SK-N-SH treated with all-trans-retinoic acid at 6 μM for 48 hours (cell line): Measurements from ENCODE around the gene STARD10.

ENCODE experiments used
- ATAC-seq: fragments of 200-7000 bp; cut with Tn5 transposase; 3 replicates; pipeline ENCODE4 v1.9.1; 2020; ENCODE audit warnings: mild to moderate bottlenecking, moderate library complexity
- ARNTL ChIP-seq: fragments of 450-650 bp; formaldehyde crosslinking; IDR thresholded peaks from 2 replicates; pipeline ENCODE4 v1.5.0; 2020; ENCODE audit warnings: low read depth, mild to moderate bottlenecking, moderate library complexity, borderline replicate concordance
- BACH2 ChIP-seq: fragments of 250-450 bp; sonication (Bioruptor Pico); IDR thresholded peaks from 2 replicates; pipeline ENCODE4 v1.9.0; 2021; ENCODE audit warnings: mild to moderate bottlenecking, borderline replicate concordance
- CSDC2 ChIP-seq: fragments of 250-450 bp; sonication (Bioruptor Pico); IDR thresholded peaks from 2 replicates; pipeline ENCODE4 v1.5.0; 2020; ENCODE audit warnings: mild to moderate bottlenecking, moderate library complexity
- CSRNP3 ChIP-seq: fragments of 250-450 bp; sonication (Bioruptor Pico); IDR thresholded peaks from 2 replicates; pipeline ENCODE4 v1.5.1; 2021; ENCODE audit warnings: mild to moderate bottlenecking, moderate library complexity
- ESRRG ChIP-seq: fragments of 250-450 bp; sonication (Bioruptor Pico); IDR thresholded peaks from 2 replicates; pipeline ENCODE4 v1.6.1; 2021; ENCODE audit warnings: mild to moderate bottlenecking
- GLIS3 ChIP-seq: fragments of 250-450 bp; sonication (Bioruptor Pico); IDR thresholded peaks from 2 replicates; pipeline ENCODE4 v1.5.0; 2020; ENCODE audit warnings: mild to moderate bottlenecking, moderate library complexity
- ISL1 ChIP-seq: fragments of 250-450 bp; sonication (Bioruptor Pico); IDR thresholded peaks from 2 replicates; pipeline ENCODE4 v2.1.2; 2022; ENCODE audit warnings: mild to moderate bottlenecking, moderate library complexity
- OSR1 ChIP-seq: fragments of 250-450 bp; sonication (Bioruptor Pico); IDR thresholded peaks from 2 replicates; pipeline ENCODE4 v1.8.0; 2022; ENCODE audit warnings: moderate library complexity, mild to moderate bottlenecking, inconsistent platforms
- PATZ1 ChIP-seq: fragments of 250-450 bp; sonication (Bioruptor Pico); IDR thresholded peaks from 2 replicates; pipeline ENCODE4 v1.8.0; 2020; ENCODE audit warnings: mild to moderate bottlenecking, moderate library complexity, borderline replicate concordance
- POU6F1 ChIP-seq: fragments of 250-450 bp; sonication (Bioruptor Pico); IDR thresholded peaks from 2 replicates; pipeline ENCODE4 v1.8.0; 2021; ENCODE audit warnings: low read depth, mild to moderate bottlenecking, moderate library complexity, borderline replicate concordance
- PPARA ChIP-seq: fragments of 250-450 bp; sonication (Bioruptor Pico); IDR thresholded peaks from 2 replicates; pipeline ENCODE4 v1.5.0; 2020; ENCODE audit warnings: mild to moderate bottlenecking, borderline replicate concordance
- RARB ChIP-seq: fragments of 250-450 bp; sonication (Bioruptor Pico); IDR thresholded peaks from 2 replicates; pipeline ENCODE4 v1.8.0; 2021; ENCODE audit warnings: mild to moderate bottlenecking, moderate library complexity
- SNAI2 ChIP-seq: fragments of 250-450 bp; sonication (Bioruptor Pico); IDR thresholded peaks from 2 replicates; pipeline ENCODE4 v1.5.0; 2020; ENCODE audit warnings: mild to moderate bottlenecking, moderate library complexity
- TCF4 ChIP-seq: fragments of 250-450 bp; sonication (Bioruptor Pico); IDR thresholded peaks from 2 replicates; pipeline ENCODE4 v1.8.0; 2021; ENCODE audit warnings: mild to moderate bottlenecking, moderate library complexity, borderline replicate concordance
- TOX ChIP-seq: fragments of 250-450 bp; sonication (Bioruptor Pico); IDR thresholded peaks from 2 replicates; pipeline ENCODE4 v1.8.0; 2021; ENCODE audit warnings: mild to moderate bottlenecking, moderate library complexity, borderline replicate concordance
- TSHZ2 ChIP-seq: fragments of 250-450 bp; sonication (Bioruptor Pico); IDR thresholded peaks from 2 replicates; pipeline ENCODE4 v1.5.0; 2020; ENCODE audit warnings: mild to moderate bottlenecking, moderate library complexity
- ZFP3 ChIP-seq: fragments of 250-450 bp; sonication (Bioruptor Pico); IDR thresholded peaks from 2 replicates; pipeline ENCODE4 v1.5.0; 2020; ENCODE audit warnings: mild to moderate bottlenecking, moderate library complexity
- ZFP30 ChIP-seq: fragments of 450-650 bp; formaldehyde crosslinking; IDR thresholded peaks from 2 replicates; pipeline ENCODE4 v1.5.0; 2022; ENCODE audit warnings: mild to moderate bottlenecking, moderate library complexity
- ZNF565 ChIP-seq: fragments of 450-650 bp; formaldehyde crosslinking; conservative IDR thresholded peaks from 2 replicates; pipeline ENCODE4 v1.5.0; 2020; ENCODE audit warnings: low read depth, mild to moderate bottlenecking, moderate library complexity
- ZNF70 ChIP-seq: fragments of 450-650 bp; formaldehyde crosslinking; IDR thresholded peaks from 2 replicates; pipeline ENCODE4 v1.5.0; 2020; ENCODE audit warnings: mild to moderate bottlenecking, moderate library complexity

STARD10 gene

GRCh38 chr11:72711141-72711540 lies 82.7 kb downstream of the STARD10 start (continued):
- TF ChIP-seq GLIS3 (CRISPR knock-in tag) (no peak), BACH2 (CRISPR knock-in tag) (no peak)

- no peak for ATAC-seq
- TF ChIP-seq TSHZ2 (CRISPR knock-in tag) (no peak), RARB (no peak), CSDC2 (no peak), TCF4 (CRISPR knock-in tag) (no peak), GLIS3 (CRISPR knock-in tag) (no peak), POU6F1 (CRISPR knock-in tag) (no peak)
- TF ChIP-seq, all 23 proteins: peak for 0
Observed at GRCh38 chr11:72710278-72710677, 83.6 kb downstream of the STARD10 start.

DNA sequence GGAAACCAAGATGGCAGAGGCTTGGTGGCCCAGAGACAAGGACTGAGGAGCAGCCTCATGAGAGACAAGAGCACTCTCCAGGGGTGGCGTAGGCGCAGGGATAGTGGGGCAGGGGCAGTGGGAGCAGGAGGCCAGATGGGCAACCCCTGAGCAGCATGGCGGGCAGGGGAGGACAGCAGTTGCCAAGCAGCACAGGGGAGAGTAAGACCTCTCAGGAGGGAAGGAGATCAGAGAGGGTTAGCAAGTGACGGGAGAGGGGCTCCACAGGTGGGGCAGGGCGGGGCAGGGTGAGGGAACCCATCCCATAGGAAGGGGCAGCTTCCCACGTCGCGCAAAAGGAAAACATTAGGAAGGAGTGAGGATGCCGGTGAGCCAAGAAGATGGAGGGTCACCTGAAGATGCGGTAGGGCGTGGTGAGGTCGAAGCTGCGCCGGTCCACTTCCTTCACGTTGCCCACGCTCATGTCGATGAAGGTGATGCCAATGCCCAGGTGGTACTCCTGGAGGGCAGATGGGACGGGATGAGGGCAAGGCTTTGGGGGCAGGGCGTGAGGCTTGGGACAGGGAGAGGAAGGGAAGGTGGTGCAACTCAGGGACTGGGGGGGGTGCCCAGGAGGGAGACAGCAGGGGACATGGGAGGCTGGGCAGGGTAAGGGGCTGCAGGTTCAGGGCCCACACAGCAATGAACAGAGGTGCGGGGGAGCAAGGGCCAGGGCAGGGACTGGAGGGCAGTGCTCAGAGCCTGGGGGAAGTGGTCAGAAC lies 84.2 kb downstream of the STARD10 start:
- no peak for ATAC-seq
- TF ChIP-seq SNAI2 (CRISPR knock-in tag) (no peak), CSRNP3 (CRISPR knock-in tag) (no peak), ARNTL (CRISPR knock-in tag) (no peak), POU6F1 (CRISPR knock-in tag) (no peak), ISL1 (CRISPR knock-in tag) (no peak), PPARA (CRISPR knock-in tag) (no peak), TSHZ2 (CRISPR knock-in tag) (no peak), ZNF565 (CRISPR knock-in tag) (no peak), PATZ1 (CRISPR knock-in tag) (no peak), GLIS3 (CRISPR knock-in tag) (no peak), BACH2 (CRISPR knock-in tag) (no peak), TOX (CRISPR knock-in tag) (no peak), ZNF70 (no peak), ZFP30 (CRISPR knock-in tag) (no peak), OSR1 (CRISPR knock-in tag) (no peak), ZFP3 (no peak), TCF4 (CRISPR knock-in tag) (no peak), ESRRG (no peak)
